ENCODE measurements around the gene KRTAP22-2.

The KRTAP22-2 gene

DNA sequence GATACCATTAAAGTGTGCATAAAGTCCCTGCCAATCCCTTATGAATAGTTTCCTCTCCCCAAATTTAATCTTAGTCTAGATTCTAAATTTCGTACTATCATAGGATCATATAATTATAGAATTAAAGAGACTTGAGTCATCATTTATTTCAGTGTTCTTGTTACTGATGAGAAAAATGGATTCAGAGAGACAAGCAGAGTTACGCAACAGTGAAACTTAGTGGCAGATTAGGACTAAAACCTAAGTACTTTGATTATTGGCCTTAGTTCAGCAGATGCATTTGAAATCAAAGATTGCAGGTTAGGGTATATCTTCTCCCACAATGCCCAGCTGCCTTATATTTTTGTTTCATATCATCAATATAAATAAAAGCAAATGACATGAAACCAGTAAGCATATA is 28.2 kb downstream of the KRTAP22-2 start:
- no peak for DNase-seq

DNA sequence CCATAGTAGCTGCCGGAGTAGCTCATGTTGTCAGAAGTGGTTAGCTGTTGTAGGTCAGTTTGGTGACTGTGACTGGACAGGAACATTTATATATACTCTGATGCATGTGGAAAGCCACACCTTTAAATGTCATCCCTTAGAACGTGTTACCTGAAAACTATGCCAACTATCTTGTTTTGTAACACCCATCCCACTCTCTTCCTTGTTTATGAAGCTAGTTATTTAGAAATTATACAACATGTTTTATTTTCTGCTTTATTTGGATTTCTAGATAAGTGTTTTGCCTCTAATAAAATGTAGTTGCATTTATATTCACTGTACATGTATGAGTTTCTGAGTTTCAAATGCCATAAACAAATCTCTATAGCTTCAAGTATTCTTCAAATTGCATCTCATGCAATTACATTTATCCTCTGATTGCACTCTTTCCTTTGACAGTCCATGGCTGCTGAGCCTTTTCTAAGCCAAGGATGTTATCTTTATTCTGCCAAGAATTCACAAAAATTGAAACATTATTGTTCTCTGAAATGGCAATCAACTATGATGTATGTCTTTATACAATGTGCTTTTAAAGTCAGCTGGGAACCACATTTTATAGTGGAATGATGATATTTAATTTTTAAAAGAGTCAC is 28.8 kb downstream of the KRTAP22-2 start, which contains the start of gene KRTAP19-7:
TSS of gene KRTAP19-7 (minus strand) at position 51 of the 632 bp plus-strand sequence. CDS start at position 26, 25 bp downstream.
- DNase-seq = no peak

DNA sequence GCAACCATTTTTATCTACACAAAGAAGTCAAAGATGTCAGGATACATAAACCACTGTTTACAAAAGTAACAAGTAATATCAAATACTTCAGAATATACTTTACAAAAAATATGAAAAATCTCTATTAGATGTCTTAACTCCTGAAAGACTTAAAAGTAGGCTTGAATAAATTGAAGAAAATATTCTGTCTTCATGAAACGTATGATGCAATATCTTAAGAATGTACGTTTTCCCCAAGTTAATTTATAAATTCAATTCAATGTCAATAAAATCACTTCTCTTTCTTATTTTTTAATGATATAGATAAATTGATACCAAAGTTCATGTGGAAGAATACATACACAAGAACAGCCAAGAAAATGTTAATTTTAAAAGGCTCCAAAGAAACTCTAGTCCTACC is 35.1 kb downstream of the KRTAP22-2 start:
- DNase-seq = no peak

DNA sequence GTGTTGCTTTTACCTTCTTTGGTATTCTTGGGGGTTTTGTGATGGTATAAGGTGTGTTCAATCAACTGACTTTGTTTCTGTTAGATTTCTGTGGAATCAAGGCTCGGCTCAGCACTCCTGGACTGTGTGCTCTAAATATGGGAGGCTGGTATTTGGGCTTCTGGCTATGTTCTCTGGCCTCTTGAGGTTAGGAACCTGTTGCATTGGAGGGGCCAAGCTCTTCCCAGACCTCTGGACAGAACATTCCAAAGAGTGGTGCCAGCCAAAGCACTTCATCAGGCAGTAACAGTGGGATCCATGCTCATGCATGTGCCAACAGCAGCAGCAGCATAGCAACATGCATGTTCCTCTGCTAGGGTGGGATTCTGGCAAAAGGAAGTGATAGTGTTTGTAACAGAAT is 37.4 kb downstream of the KRTAP22-2 start:
- no peak for DNase-seq

DNA sequence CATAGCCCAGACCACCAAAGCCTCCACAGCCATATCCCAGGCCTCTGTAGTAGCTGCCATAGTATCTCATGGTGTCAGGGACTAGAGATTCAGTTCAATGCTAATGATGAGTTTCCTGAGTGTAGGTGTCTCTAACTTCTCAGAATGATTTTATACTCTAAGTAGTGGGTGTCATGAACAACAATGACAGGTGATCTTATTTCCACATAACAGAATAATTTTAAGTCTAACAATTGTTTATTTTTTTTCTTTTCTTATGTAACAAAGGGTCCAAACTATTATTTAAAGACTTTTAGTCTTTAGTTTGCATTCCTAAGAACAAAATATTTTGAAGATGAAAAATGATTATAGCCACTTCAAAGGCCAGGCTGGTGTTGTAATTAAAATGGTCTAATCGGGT is 48.4 kb downstream of the KRTAP22-2 start, which contains the start of gene KRTAP19-6:
TSS of gene KRTAP19-6 (minus strand) at position 101 of the 400 bp plus-strand sequence. CDS start at position 70, 31 bp downstream.
- no peak for DNase-seq

Data from stimulated activated CD4-positive, alpha-beta T cell treated with anti-CD3 and anti-CD28 coated beads, Interleukin-1b, Interleukin-23, amount 100 ng/mL, for 48 hours (primary cell).